Endothelial cell (in vitro differentiated cells): ENCODE results near the gene RTP3. TPM values are rescaled to one million over a fixed set of nuclear protein-coding genes. Genes with fewer than 3 reads are reported as not detected.

Experiments
- DNase-seq: peaks from one replicate; pipeline ENCODE4 v3.0.0; 2021; ENCODE audit warnings: low spot score
- H3K27ac Mint-ChIP-seq: one replicate; pipeline ENCODE4 v1.8.0; 2021; ENCODE audit warnings: mixed read lengths, inconsistent platforms; ENCODE audit not compliant: unreplicated experiment
- H3K27me3 Mint-ChIP-seq: one replicate; pipeline ENCODE4 v1.8.0; 2021; ENCODE audit warnings: mild to moderate bottlenecking, moderate library complexity, mixed read lengths, inconsistent platforms; ENCODE audit not compliant: unreplicated experiment
- H3K36me3 Mint-ChIP-seq: one replicate; pipeline ENCODE4 v1.8.0; 2021; ENCODE audit warnings: mild to moderate bottlenecking, low read depth, mixed read lengths, inconsistent platforms; ENCODE audit not compliant: unreplicated experiment
- H3K4me1 Mint-ChIP-seq: one replicate; pipeline ENCODE4 v1.8.0; 2021; ENCODE audit warnings: mild to moderate bottlenecking, mixed read lengths, inconsistent platforms; ENCODE audit not compliant: unreplicated experiment
- H3K4me3 Mint-ChIP-seq: one replicate; pipeline ENCODE4 v1.8.0; 2021; ENCODE audit warnings: mild to moderate bottlenecking, mixed read lengths, inconsistent platforms; ENCODE audit not compliant: unreplicated experiment
- H3K9me3 Mint-ChIP-seq: one replicate; pipeline ENCODE4 v1.8.0; 2021; ENCODE audit warnings: mixed read lengths, inconsistent platforms; ENCODE audit not compliant: unreplicated experiment
- total RNA-seq: library from RNA; stranded (reverse); fragmentation: NEBNext Ultra II Directional; extraction: Animal tissue kit (Norgen Biotek cat#: 25700); gene quantifications from one replicate; pipeline ENCODE4 v1.2.1, GENCODE V29; 2021; ENCODE audit not compliant: unreplicated experiment
- TF ChIP-seq, protein P1 (sequence below): fragments of 200-600 bp; sonication (generic); IDR thresholded peaks from one replicate; pipeline ENCODE4 v1.5.0; 2021; ENCODE audit warnings: antibody characterized with exemption; ENCODE audit not compliant: unreplicated experiment

Gene RTP3
- total RNA-seq, 1 donor from 2014 or later = not detected

DNA sequence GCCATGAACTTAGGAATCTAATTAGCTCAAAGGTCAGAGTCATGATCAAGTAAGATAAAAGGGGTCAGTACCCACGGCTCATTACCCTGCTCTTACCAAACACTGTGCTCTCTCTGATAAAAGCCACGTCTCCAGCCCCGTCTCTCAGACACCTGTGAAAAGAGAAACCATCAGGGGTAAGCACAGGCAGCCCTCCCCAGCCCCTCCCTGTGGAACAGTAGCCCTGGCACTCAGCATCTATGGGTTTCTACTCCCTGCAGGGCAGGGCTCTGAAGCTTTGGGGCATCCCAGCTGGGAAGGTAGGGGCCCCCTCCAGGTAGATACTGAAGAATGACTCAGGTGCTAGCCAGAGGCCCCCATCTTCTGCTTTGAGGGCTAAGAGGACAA lies 43.6 kb upstream of the RTP3 start:
- Mint-ChIP-seq H3K9me3 (no peaks in the 10 kb centered on the region), H3K4me1 (no peaks in the 10 kb centered on the region), H3K27ac (no peak overlapping the region), H3K4me3 (no peak overlapping the region), H3K27me3 (peaks cover 6% of the 10 kb centered on the region), H3K36me3 (no peaks in the 10 kb centered on the region)
- TF ChIP-seq, protein P1, sequence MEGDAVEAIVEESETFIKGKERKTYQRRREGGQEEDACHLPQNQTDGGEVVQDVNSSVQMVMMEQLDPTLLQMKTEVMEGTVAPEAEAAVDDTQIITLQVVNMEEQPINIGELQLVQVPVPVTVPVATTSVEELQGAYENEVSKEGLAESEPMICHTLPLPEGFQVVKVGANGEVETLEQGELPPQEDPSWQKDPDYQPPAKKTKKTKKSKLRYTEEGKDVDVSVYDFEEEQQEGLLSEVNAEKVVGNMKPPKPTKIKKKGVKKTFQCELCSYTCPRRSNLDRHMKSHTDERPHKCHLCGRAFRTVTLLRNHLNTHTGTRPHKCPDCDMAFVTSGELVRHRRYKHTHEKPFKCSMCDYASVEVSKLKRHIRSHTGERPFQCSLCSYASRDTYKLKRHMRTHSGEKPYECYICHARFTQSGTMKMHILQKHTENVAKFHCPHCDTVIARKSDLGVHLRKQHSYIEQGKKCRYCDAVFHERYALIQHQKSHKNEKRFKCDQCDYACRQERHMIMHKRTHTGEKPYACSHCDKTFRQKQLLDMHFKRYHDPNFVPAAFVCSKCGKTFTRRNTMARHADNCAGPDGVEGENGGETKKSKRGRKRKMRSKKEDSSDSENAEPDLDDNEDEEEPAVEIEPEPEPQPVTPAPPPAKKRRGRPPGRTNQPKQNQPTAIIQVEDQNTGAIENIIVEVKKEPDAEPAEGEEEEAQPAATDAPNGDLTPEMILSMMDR = no peak
- DNase-seq = no peak

DNA sequence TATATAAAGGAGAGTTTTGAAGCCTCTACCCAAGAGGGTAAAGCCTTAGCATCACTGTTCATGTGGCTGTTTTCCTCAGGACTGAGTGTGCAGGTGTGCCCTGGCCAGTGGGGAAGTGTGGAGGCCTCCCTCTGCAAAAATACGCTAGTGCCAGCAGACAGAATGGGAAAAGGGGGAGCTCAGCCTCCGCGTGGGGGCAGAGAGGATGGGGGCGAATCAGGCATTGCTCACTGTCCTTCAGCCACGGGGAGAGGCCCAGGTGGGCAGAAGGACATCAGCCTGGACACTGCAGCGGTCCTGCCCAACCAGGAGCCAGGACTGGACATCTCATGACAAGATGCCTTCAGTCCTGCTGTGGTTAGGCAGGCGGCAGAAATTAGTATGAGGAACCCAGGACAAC lies 43.2 kb upstream of the RTP3 start:
- Mint-ChIP-seq H3K4me3 (no peak overlapping the region), H3K27ac (no peak overlapping the region), H3K36me3 (no peaks in the 10 kb centered on the region), H3K9me3 (no peaks in the 10 kb centered on the region), H3K4me1 (no peaks in the 10 kb centered on the region), H3K27me3 (peaks cover 6% of the 10 kb centered on the region)
- DNase-seq = no peak
- TF ChIP-seq, protein P1 = no peak

DNA sequence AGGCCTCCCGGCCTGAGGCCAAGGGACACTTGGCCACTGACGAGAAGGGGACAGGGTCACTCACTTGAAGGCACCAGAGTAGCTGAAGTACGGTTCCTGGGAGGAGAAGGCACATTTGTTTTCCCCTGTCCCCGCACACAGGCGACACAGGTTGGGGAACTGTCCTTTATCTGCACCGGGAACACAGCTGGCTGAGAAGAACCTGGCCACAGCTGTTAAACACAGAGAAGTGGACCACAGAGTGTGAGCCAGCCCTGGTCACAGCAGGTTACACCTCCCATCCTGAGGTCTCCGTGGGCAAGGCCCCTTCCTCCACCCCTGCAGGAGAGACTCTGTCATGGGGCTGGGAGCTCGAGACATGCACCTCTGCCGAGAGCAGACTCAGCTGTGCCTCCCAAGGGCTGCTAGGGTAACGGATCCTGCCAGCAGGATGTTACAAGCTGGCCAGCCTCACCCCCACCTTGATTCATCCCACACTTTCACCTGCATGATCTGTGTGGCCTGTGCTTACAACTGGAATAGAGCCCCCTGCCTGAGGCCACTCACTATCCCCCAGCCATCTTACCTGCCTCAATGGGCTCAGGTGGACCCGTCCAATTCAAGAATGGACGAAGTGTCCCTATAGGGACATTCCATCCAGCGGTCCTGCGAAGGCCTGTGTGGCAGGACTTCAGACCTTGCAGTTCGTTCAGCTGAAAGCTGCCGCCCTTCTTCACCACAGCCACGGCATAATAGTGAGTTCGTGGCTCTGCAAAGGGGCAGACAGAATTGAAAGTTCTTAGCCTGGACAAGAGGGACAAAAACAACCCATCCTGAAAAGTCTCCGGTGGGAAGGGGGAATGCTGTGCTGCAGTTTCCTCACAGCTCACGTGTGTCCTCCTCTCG lies 42.3 kb upstream of the RTP3 start:
- H3K4me1 Mint-ChIP-seq = no peaks in the 10 kb centered on the region
- H3K27ac Mint-ChIP-seq = no peak overlapping the region
- H3K36me3 Mint-ChIP-seq = no peaks in the 10 kb centered on the region
- TF ChIP-seq, protein P1 = no peak
- DNase-seq = no peak
- H3K27me3 Mint-ChIP-seq = peaks cover 6% of the 10 kb centered on the region
- H3K9me3 Mint-ChIP-seq = no peaks in the 10 kb centered on the region
- no peak overlapping the region for H3K4me3 Mint-ChIP-seq

DNA sequence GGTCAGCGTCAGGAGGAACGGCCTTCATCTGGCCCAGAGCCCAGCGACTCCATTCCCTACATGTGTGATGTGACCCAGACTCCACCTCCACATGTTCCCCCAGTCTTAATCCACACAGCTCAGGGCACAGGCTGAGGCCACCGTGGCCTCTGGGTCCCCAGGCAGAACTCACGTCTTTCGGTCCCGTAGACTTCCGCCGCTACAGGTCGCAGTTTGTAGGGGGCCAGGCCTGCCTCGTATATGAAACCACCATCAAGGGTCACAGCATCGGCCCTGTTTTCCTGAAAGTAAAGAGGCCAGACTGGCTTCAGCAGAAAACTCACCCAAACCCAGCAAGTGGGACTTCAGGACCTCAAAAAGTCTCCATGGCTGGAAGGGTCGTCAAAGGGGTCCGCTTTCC lies 41.7 kb upstream of the RTP3 start:
- H3K9me3 Mint-ChIP-seq = no peaks in the 10 kb centered on the region
- H3K27me3 Mint-ChIP-seq = peaks cover 6% of the 10 kb centered on the region
- TF ChIP-seq, protein P1 = no peak
- no peaks in the 10 kb centered on the region for H3K4me1 Mint-ChIP-seq
- no peaks in the 10 kb centered on the region for H3K36me3 Mint-ChIP-seq
- no peak overlapping the region for H3K4me3 Mint-ChIP-seq
- DNase-seq = no peak
- no peak overlapping the region for H3K27ac Mint-ChIP-seq

DNA sequence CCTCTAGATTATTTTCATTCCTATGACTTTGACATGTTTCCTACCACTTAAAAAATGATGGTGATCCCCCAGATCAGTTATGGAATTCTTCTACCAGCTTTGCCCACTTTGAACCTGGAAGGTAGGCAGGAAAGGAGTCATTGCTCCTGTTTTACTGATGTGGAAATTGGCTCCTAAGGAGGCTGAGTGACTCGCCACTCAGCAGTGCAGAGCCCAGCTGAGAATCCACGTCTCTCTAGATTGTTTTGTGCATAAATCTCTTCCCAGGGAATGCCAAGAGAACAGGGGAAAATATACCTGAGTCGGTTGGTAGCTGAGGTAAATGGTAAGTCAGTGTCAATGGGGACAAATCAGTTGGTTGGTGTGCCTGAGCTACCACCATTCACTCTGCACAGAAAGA lies 37.7 kb upstream of the RTP3 start:
- Mint-ChIP-seq H3K36me3 (no peaks in the 10 kb centered on the region), H3K27me3 (peaks cover 10% of the 10 kb centered on the region), H3K4me1 (no peaks in the 10 kb centered on the region), H3K4me3 (no peak overlapping the region), H3K27ac (no peak overlapping the region), H3K9me3 (no peaks in the 10 kb centered on the region)
- TF ChIP-seq, protein P1 = no peak
- DNase-seq = no peak
